CD4-positive, alpha-beta T cell treated with Interleukin-2 at 100 ng/mL for 4 hours (primary cell): Measurements from ENCODE around the gene CCDC116.
A peak's percentile ranks its signal among the peaks of the same experiment; 100 is the strongest.
"Not testable (repeated sequence)": the region's sequence is repeated elsewhere in the genome, so short reads cannot be mapped to it uniquely, and the experiment has no call there.

Source experiments
- DNase-seq: peaks from one replicate; pipeline ENCODE4 v3.0.0-alpha.2; 2020; ENCODE audit warnings: low spot score

Gene CCDC116

GRCh38 chr22:21631025-21631424 lies 1.5 kb upstream of the CCDC116 start:
- DNase-seq: no peak

- no peak for DNase-seq
These were observed 371 bp downstream of the CCDC116 start for GRCh38 chr22:21632931-21633330.

GRCh38 chr22:21633481-21633880 lies 921 bp downstream of the CCDC116 start:
- DNase-seq: no peak

- DNase-seq: no peak
These were observed 1.5 kb downstream of the CCDC116 start for GRCh38 chr22:21634081-21634480.

GRCh38 chr22:21634844-21635243 lies 2.3 kb downstream of the CCDC116 start:
- DNase-seq: no peak

GRCh38 chr22:21635771-21636510 lies 3.4 kb downstream of the CCDC116 start:
- DNase-seq: no peak

GRCh38 chr22:21636629-21637218 lies 4.2 kb downstream of the CCDC116 start:
- no peak for DNase-seq

- DNase-seq: not testable (repeated sequence)
These were observed 4.9 kb downstream of the CCDC116 start for GRCh38 chr22:21637450-21637849.

- DNase-seq: no peak
These were observed 6.8 kb downstream of the CCDC116 start for GRCh38 chr22:21639359-21639758.

GRCh38 chr22:21640810-21641209 lies 8.2 kb downstream of the CCDC116 start:
- DNase-seq: no peak

GRCh38 chr22:21641417-21641788 lies 8.8 kb downstream of the CCDC116 start:
- DNase-seq: no peak

GRCh38 chr22:21641789-21642583 lies 9.4 kb downstream of the CCDC116 start, which contains the start of gene SDF2L1:
SDF2L1 (plus strand) TSS chr22:21642302; CDS start chr22:21642337, 35 bp downstream.
- DNase-seq: peak; percentile 99

GRCh38 chr22:21642584-21643448 lies 10.3 kb downstream of the CCDC116 start:
- peak; percentile 61 for DNase-seq

GRCh38 chr22:21643533-21644357 lies 11.2 kb downstream of the CCDC116 start:
- DNase-seq: no peak

GRCh38 chr22:21645513-21645912 lies 13.0 kb downstream of the CCDC116 start:
- not testable (repeated sequence) for DNase-seq

GRCh38 chr22:21646608-21647590 lies 14.3 kb downstream of the CCDC116 start:
- DNase-seq: peak; percentile 87

- DNase-seq: no peak
These were observed 17.7 kb downstream of the CCDC116 start for GRCh38 chr22:21650280-21650679.

GRCh38 chr22:21650823-21651520 lies 18.4 kb downstream of the CCDC116 start:
- no peak for DNase-seq

GRCh38 chr22:21651521-21652009 lies 19.0 kb downstream of the CCDC116 start:
- DNase-seq: no peak
